Smooth muscle cell of the pulmonary artery (primary cell): ENCODE results near the gene MUC20. TPM values are rescaled to one million over a fixed set of nuclear protein-coding genes. Genes with fewer than 3 reads are reported as not detected.

Experiments used
- total RNA-seq: library from RNA; depleted of rRNA; stranded (reverse); fragments of >200 nt; gene quantifications from 2 replicates; pipeline ENCODE4 v1.2.3, GENCODE V29; 2014

Gene MUC20
- total RNA-seq: 0.20 and 0.50 TPM in 2 replicates

GRCh38 chr3:195720831-195721506 is at the start of gene MUC20:
Gene MUC20, plus strand, starts transcription at chr3:195720978. Its CDS starts 30 bp downstream, at chr3:195721008.

Other genes starting within 250 kb of the MUC20 start
- 79.0 and 99.2 TPM in 2 replicates for gene PPP1R2, start 177.7 kb upstream of the MUC20 start, total RNA-seq
- 0.23 and 0.52 TPM in 2 replicates for gene APOD, start 137.0 kb upstream of the MUC20 start, total RNA-seq
- gene MUC4, start 91.0 kb downstream of the MUC20 start, total RNA-seq: under 0.01 TPM in 1 of 2 replicates, not detected in the other
- gene TNK2, start 187.6 kb downstream of the MUC20 start, total RNA-seq: 11.5 and 18.4 TPM in 2 replicates